Kidney (tissue), 14 donors: ENCODE data around the gene RASSF10. TPM values are rescaled to one million over a fixed set of nuclear protein-coding genes. Genes with fewer than 3 reads are reported as not detected.

Experiments used
- DNase-seq, 5 donors: peaks; one replicate each; pipeline ENCODE4 v3.0.0-alpha.2; 2013 to 2020
- FAIRE-seq: peaks from 2 replicates; lab custom pipeline; 2012; peaks lifted over from hg19 to GRCh38; lab: Jason Lieb, UNC
- H3K27ac ChIP-seq, 2 donors: one replicate each; pipeline ENCODE4 v1.7.0; 2013; ENCODE audit warnings: low read depth in 2 of 2, low read length in 2 of 2, inconsistent platforms in 1 of 2
- H3K27me3 ChIP-seq: one replicate; pipeline ENCODE4 v1.7.1; 2013; ENCODE audit warnings: low read length, inconsistent platforms; ENCODE audit not compliant: control insufficient read depth, insufficient read depth
- H3K36me3 ChIP-seq, 3 donors: one replicate each; pipeline versions ENCODE4 v1.7.0 to v1.7.1; 2013; ENCODE audit warnings: low read length in 3 of 3, control low read depth in 1 of 3, inconsistent platforms in 1 of 3; ENCODE audit not compliant: insufficient read depth in 3 of 3, control insufficient read depth in 2 of 3
- H3K4me1 ChIP-seq, 3 donors: one replicate each; pipeline versions ENCODE4 v1.7.0 to v1.7.1; 2013; ENCODE audit warnings: low read length in 3 of 3, inconsistent platforms in 1 of 3, low read depth in 1 of 3; ENCODE audit not compliant: control insufficient read depth in 2 of 3, insufficient read depth in 2 of 3
- H3K4me3 ChIP-seq, 3 donors: one replicate each; pipeline versions ENCODE4 v1.7.0 to v1.8.1; 2013; ENCODE audit warnings: low read length in 3 of 3, control low read depth in 1 of 3, inconsistent platforms in 1 of 3
- H3K9ac ChIP-seq, 3 donors: one replicate each; pipeline versions ENCODE4 v1.7.0 to v1.7.1; 2013; ENCODE audit warnings: low read length in 3 of 3, control low read depth in 1 of 3, inconsistent platforms in 1 of 3
- H3K9me3 ChIP-seq, 3 donors: one replicate each; pipeline versions ENCODE4 v1.7.0 to v1.7.1; 2013; ENCODE audit warnings: low read length in 3 of 3, control low read depth in 1 of 3, inconsistent platforms in 1 of 3; ENCODE audit not compliant: control insufficient read depth in 2 of 3, insufficient read depth in 1 of 3
- CTCF ChIP-seq: IDR thresholded peaks from 3 replicates; pipeline ENCODE4 v1.5.1; 2012; ENCODE audit warnings: mild to moderate bottlenecking, moderate library complexity, borderline replicate concordance; ENCODE audit not compliant: insufficient read depth; ENCODE audit errors: extremely low read depth
- intact Hi-C: fragments of 100-400 bp; cut with DNase I; formaldehyde crosslinking; loops from one replicate; pipeline ENCODE4 v1.11.1; 2022
- polyA plus RNA-seq: library from polyadenylated mRNA; stranded (reverse); fragments of 350-450 nt; fragmentation: Illumina TruSeq; extraction: RNeasy Lipid Tissue Mini Kit (QIAGEN cat#74804); gene quantifications from one replicate; pipeline ENCODE4 v1.2.3, GENCODE V29; 2014; ENCODE audit warnings: low read depth, low replicate concordance; ENCODE audit not compliant: insufficient read depth
- total RNA-seq: library from RNA; stranded (reverse); fragmentation: NEBNext Ultra II Directional; extraction: Animal tissue kit (Norgen Biotek cat#: 25700); gene quantifications from one replicate; pipeline ENCODE4 v1.2.1, GENCODE V29; 2021
- donor health status: control.
- donor health status: control.
- donor health status: control.
- donor health status: control.
- donor health status: control.
- donor health status: DM: yes; HTN: yes; CAD: no.
- donor health status: Normal renal cell carcinoma (clear cell type).

Gene RASSF10
- total and polyA plus RNA-seq, 2 donors from 2014 or later = 6.1 to 9.7 TPM

- no peak overlapping the region for H3K9ac ChIP-seq
- H3K4me1 ChIP-seq = no peaks in the 10 kb centered on the region
- no peak overlapping the region for H3K4me3 ChIP-seq
- TF ChIP-seq CTCF = no peak
- FAIRE-seq (no peak), DNase-seq (no peak)
- H3K9me3 ChIP-seq = no peaks in the 10 kb centered on the region
- H3K36me3 ChIP-seq = no peaks in the 10 kb centered on the region
- no peak overlapping the region for H3K27ac ChIP-seq
- H3K27me3 ChIP-seq = no peaks in the 10 kb centered on the region
- intact Hi-C loops = no loop called here
Measured at GRCh38 chr11:13036235-13036634, 27.1 kb downstream of the RASSF10 start.

- no peak for TF ChIP-seq CTCF
- Histone ChIP-seq H3K4me1 (no peaks in the 10 kb centered on the region), H3K9me3 (no peaks in the 10 kb centered on the region), H3K27me3 (no peaks in the 10 kb centered on the region), H3K4me3 (no peak overlapping the region), H3K9ac (no peak overlapping the region), H3K27ac (no peak overlapping the region), H3K36me3 (no peaks in the 10 kb centered on the region)
- FAIRE-seq = no peak
- intact Hi-C loops = no loop called here
- DNase-seq = no peak
Measured at GRCh38 chr11:13038366-13038765, 29.2 kb downstream of the RASSF10 start.

GRCh38 chr11:13039126-13039525 is 30.0 kb downstream of the RASSF10 start:
- FAIRE-seq (no peak), DNase-seq (no peak)
- no peak overlapping the region for H3K9ac ChIP-seq
- no peak overlapping the region for H3K4me3 ChIP-seq
- no peaks in the 10 kb centered on the region for H3K9me3 ChIP-seq
- TF ChIP-seq CTCF = no peak
- no peaks in the 10 kb centered on the region for H3K4me1 ChIP-seq
- no peaks in the 10 kb centered on the region for H3K27me3 ChIP-seq
- H3K36me3 ChIP-seq = no peaks in the 10 kb centered on the region
- no peak overlapping the region for H3K27ac ChIP-seq
- intact Hi-C loops = no loop called here

- no peak for FAIRE-seq
- Histone ChIP-seq H3K4me1 (no peaks in the 10 kb centered on the region), H3K27me3 (no peaks in the 10 kb centered on the region), H3K9ac (no peak overlapping the region), H3K9me3 (no peaks in the 10 kb centered on the region), H3K4me3 (no peak overlapping the region), H3K27ac (no peak overlapping the region), H3K36me3 (no peaks in the 10 kb centered on the region)
- TF ChIP-seq CTCF = no peak
- intact Hi-C loops = no loop called here
- no peak for DNase-seq
Measured at GRCh38 chr11:13040969-13041561, 31.9 kb downstream of the RASSF10 start.
